Bladder microvascular endothelial cell (primary cell): ENCODE data around the gene CELF4. TPM values are rescaled to one million over a fixed set of nuclear protein-coding genes. Genes with fewer than 3 reads are reported as not detected.

Experiments used
- total RNA-seq: library from RNA; depleted of rRNA; stranded (reverse); fragments of >200 nt; gene quantifications from 2 replicates; pipeline ENCODE4 v1.2.3, GENCODE V29; 2014

Gene CELF4
- not detected in 2 replicates for total RNA-seq

DNA sequence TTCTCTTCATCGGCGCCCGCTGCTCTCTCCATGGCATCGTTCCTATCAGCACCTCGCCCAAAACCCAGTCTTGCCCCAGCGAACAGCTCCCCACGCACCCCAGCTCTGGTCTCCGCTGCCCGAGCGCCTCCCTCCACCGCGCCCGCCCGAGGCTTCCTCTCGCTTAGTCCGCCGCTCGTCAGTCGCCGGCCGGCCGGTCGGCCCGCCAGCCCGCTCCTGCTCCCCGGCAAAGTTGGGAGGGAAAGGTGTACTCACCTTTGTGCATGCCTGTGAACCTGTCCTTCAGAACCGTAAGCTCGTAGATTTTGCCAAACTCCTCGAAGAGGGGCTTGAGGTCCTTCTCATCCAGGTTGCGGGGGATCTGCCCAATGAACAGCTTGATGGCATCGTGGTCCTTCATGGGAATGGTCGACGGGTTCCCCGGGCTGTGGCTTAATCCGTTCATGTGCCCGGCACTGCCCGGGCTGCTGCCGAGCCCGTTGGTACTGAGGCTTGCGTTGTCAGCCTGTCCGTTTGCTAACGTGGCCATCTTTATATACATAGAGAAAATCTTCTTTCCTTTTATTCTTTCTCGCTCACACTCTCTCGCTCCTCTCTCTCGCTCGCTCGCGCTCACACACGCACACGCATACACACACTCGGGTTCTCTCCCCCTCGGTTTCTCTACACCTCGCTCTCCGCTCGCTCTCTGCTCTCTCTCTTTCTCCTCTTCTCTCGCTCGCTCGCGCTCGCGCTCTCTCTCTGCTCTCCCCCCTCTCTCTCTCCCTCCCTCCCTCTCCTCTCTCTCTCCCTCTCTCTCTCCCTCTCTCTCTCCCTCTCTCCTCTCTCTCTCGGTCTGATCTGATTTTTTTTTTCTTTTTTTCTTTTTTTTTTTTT lies at the start of gene CELF4:
Gene CELF4 (minus strand): TSS at position 698 of the 876 bp plus-strand sequence.

